ENCODE results near the gene IRF9. TPM values are rescaled to one million over a fixed set of nuclear protein-coding genes. Genes with fewer than 3 reads are reported as not detected.

The IRF9 gene
- total and polyA plus RNA-seq, 2 of the 13 experiments (the other 11 are each of a cell fraction or from before 2014, with no cell fraction given), result 14.9 to 49.7 TPM

GRCh38 chr14:24135834-24136683, 25.0 kb upstream of the IRF9 start, which contains the start of gene PSME1 (continued):
- TF ChIP-seq PRMT3 (CRISPR knock-in tag; IDR thresholded peaks at IDR 0.05; ENCODE audit: borderline replicate concordance, low read depth) (no peak), ZNF567 (CRISPR knock-in tag; IDR thresholded peaks at IDR 0.05; ENCODE audit: borderline replicate concordance) (peak; percentile 86; the same call in 1 of the 2 replicates), NR2C2 (CRISPR knock-in tag; IDR thresholded peaks at IDR 0.05; ENCODE audit: borderline replicate concordance) (no peak; the same call in 1 of the 2 replicates), MXD3 (CRISPR knock-in tag; IDR thresholded peaks at IDR 0.05) (peak; percentile 98), PHB2 (IDR thresholded peaks at IDR 0.05; ENCODE audit: partially characterized antibody) (no peak), ZSCAN29 (CRISPR knock-in tag; conservative IDR thresholded peaks at IDR 0.05) (peak; percentile 35; the same call in 1 of the 2 replicates), HES4 (CRISPR knock-in tag; IDR thresholded peaks at IDR 0.05; ENCODE audit: borderline replicate concordance) (no peak), KAT8 (CRISPR knock-in tag; IDR thresholded peaks at IDR 0.05) (peak; percentile 89), ZKSCAN5 (CRISPR knock-in tag; IDR thresholded peaks at IDR 0.05) (peak; percentile 28; the same call in 1 of the 2 replicates), ZNF737 (CRISPR knock-in tag; IDR thresholded peaks at IDR 0.05; ENCODE audit: borderline replicate concordance) (no peak), CBX1 (IDR thresholded peaks at IDR 0.05; ENCODE audit: low read depth) (no peak), ZNF143 (CRISPR knock-in tag; IDR thresholded peaks at IDR 0.05) (peak; percentile 44; the same call in 1 of the 2 replicates), NCOA2 (CRISPR knock-in tag; IDR thresholded peaks at IDR 0.05) (peak; percentile 52), FOXP4 (CRISPR knock-in tag; IDR thresholded peaks at IDR 0.05) (peak; percentile 50; the same call in 1 of the 2 replicates), PRPF4 (IDR thresholded peaks at IDR 0.05; ENCODE audit: low read depth, low read length, poor library complexity, severe bottlenecking) (no peak), ZNF44 (CRISPR knock-in tag; IDR thresholded peaks at IDR 0.05) (no peak), ZNF329 (CRISPR knock-in tag; IDR thresholded peaks at IDR 0.05; ENCODE audit: low read depth) (no peak), MEIS1 (CRISPR knock-in tag; IDR thresholded peaks at IDR 0.05; ENCODE audit: borderline replicate concordance) (peak; percentile 46), ZNF3 (CRISPR knock-in tag; IDR thresholded peaks at IDR 0.05) (no peak), RCOR2 (CRISPR knock-in tag; IDR thresholded peaks at IDR 0.05) (no peak), ATM (IDR thresholded peaks at IDR 0.05; ENCODE audit: borderline replicate concordance) (no peak), TEAD2 (CRISPR knock-in tag; IDR thresholded peaks at IDR 0.05) (peak; percentile 62; the same call in 1 of the 2 replicates), ZNF644 (CRISPR knock-in tag; IDR thresholded peaks at IDR 0.05; ENCODE audit: low read depth) (peak; percentile 35; the same call in 1 of the 2 replicates), FOXO1 (CRISPR knock-in tag; IDR thresholded peaks at IDR 0.05) (peak; percentile 34), SMYD3 (CRISPR knock-in tag; IDR thresholded peaks at IDR 0.05) (no peak), SRSF9 (IDR thresholded peaks at IDR 0.05; ENCODE audit: borderline replicate concordance, insufficient read depth, low read depth, low read length, poor library complexity, severe bottlenecking) (no peak), ZNF775 (CRISPR knock-in tag; IDR thresholded peaks at IDR 0.05; ENCODE audit: borderline replicate concordance) (no peak)

Measured in HepG2 (cell line).